Neural crest cell (in vitro differentiated cells): ENCODE results near the gene LARGE2. TPM values are rescaled to one million over a fixed set of nuclear protein-coding genes. Genes with fewer than 3 reads are reported as not detected.
A peak's percentile ranks its signal among the peaks of the same experiment; 100 is the strongest.

Source experiments
- DNase-seq: peaks from one replicate; pipeline ENCODE4 v3.0.0; 2021; ENCODE audit warnings: low read depth, mixed read lengths, low spot score
- H3K27ac Mint-ChIP-seq: one replicate; pipeline ENCODE4 v1.8.0; 2021; ENCODE audit warnings: mild to moderate bottlenecking, mixed read lengths; ENCODE audit not compliant: unreplicated experiment
- H3K27me3 Mint-ChIP-seq: 2 replicates; pipeline ENCODE4 v1.8.0; 2021; ENCODE audit warnings: low read depth, mild to moderate bottlenecking, mixed read lengths
- H3K36me3 Mint-ChIP-seq: 2 replicates; pipeline ENCODE4 v1.8.0; 2021; ENCODE audit warnings: low read depth, mild to moderate bottlenecking, mixed read lengths
- H3K4me1 Mint-ChIP-seq: 2 replicates; pipeline ENCODE4 v1.8.0; 2021; ENCODE audit warnings: mixed read lengths
- H3K4me3 Mint-ChIP-seq: one replicate; pipeline ENCODE4 v1.8.0; 2021; ENCODE audit warnings: mild to moderate bottlenecking, mixed read lengths
- H3K9me3 Mint-ChIP-seq: 2 replicates; pipeline ENCODE4 v1.8.0; 2021; ENCODE audit warnings: mixed read lengths
- CTCF ChIP-seq: fragments of 200-600 bp; sonication (generic); conservative IDR thresholded peaks from 2 replicates; pipeline ENCODE4 v1.5.0; 2021; ENCODE audit warnings: antibody characterized with exemption, mild to moderate bottlenecking
- total RNA-seq: library from RNA; stranded (reverse); gene quantifications from 2 replicates; pipeline ENCODE4 v1.2.1, GENCODE V29; 2021

The LARGE2 gene
- total RNA-seq, 1 donor from 2014 or later: not detected

GRCh38 chr11:45949992-45950407, 27.5 kb downstream of the LARGE2 start:
- TF ChIP-seq CTCF: no peak
- DNase-seq: no peak
- Mint-ChIP-seq H3K36me3 (peaks cover 9% of the 10 kb centered on the region), H3K9me3 (no peaks in the 10 kb centered on the region), H3K27me3 (no peaks in the 10 kb centered on the region), H3K27ac (no peak overlapping the region), H3K4me1 (peaks cover 23% of the 10 kb centered on the region), H3K4me3 (no peak overlapping the region)

GRCh38 chr11:45959851-45960250, 37.4 kb downstream of the LARGE2 start:
- no peak for DNase-seq
- peaks cover 33% of the 10 kb centered on the region for H3K36me3 Mint-ChIP-seq
- H3K4me1 Mint-ChIP-seq: peaks cover 8% of the 10 kb centered on the region
- H3K4me3 Mint-ChIP-seq: no peak overlapping the region
- no peak for TF ChIP-seq CTCF
- no peak overlapping the region for H3K27ac Mint-ChIP-seq
- no peaks in the 10 kb centered on the region for H3K27me3 Mint-ChIP-seq
- H3K9me3 Mint-ChIP-seq: peaks cover 3% of the 10 kb centered on the region

GRCh38 chr11:45960387-45961095, 38.1 kb downstream of the LARGE2 start:
- H3K9me3 Mint-ChIP-seq: peaks cover 3% of the 10 kb centered on the region
- H3K36me3 Mint-ChIP-seq: peaks cover 28% of the 10 kb centered on the region

GRCh38 chr11:45961751-45962240, 39.3 kb downstream of the LARGE2 start:
- TF ChIP-seq CTCF: no peak
- Mint-ChIP-seq H3K36me3 (peaks cover 23% of the 10 kb centered on the region), H3K9me3 (peaks cover 3% of the 10 kb centered on the region), H3K4me3 (no peak overlapping the region), H3K4me1 (peaks cover 4% of the 10 kb centered on the region), H3K27ac (no peak overlapping the region), H3K27me3 (no peaks in the 10 kb centered on the region)
- no peak for DNase-seq

More at GRCh38 chr11:45960387-45961095, 38.1 kb downstream of the LARGE2 start:
- Mint-ChIP-seq H3K4me3 (no peak overlapping the region), H3K27ac (no peak overlapping the region), H3K4me1 (peaks cover 8% of the 10 kb centered on the region), H3K27me3 (no peaks in the 10 kb centered on the region)
- DNase-seq: no peak
- TF ChIP-seq CTCF: no peak

- no peak overlapping the region for H3K27ac Mint-ChIP-seq
- no peaks in the 10 kb centered on the region for H3K9me3 Mint-ChIP-seq
- H3K4me3 Mint-ChIP-seq: no peak overlapping the region
- H3K36me3 Mint-ChIP-seq: peaks cover 4% of the 10 kb centered on the region
- peak; percentile 96 for TF ChIP-seq CTCF
- no peaks in the 10 kb centered on the region for H3K4me1 Mint-ChIP-seq
- peak; percentile 59 for DNase-seq
- no peaks in the 10 kb centered on the region for H3K27me3 Mint-ChIP-seq
Observed at GRCh38 chr11:45964911-45965389, 42.5 kb downstream of the LARGE2 start.
